DND-41 (cell line): ENCODE results near the gene COMMD9.

ENCODE experiments used
- CTCF ChIP-seq: IDR thresholded peaks from 2 replicates; pipeline ENCODE4 v1.5.1; 2012; ENCODE audit warnings: borderline replicate concordance, low read length, moderate library complexity, mild to moderate bottlenecking; ENCODE audit not compliant: poor library complexity, severe bottlenecking; ENCODE audit errors: extremely low read depth
- EZH2 ChIP-seq: IDR thresholded peaks from 3 replicates; pipeline ENCODE4 v1.6.1; 2012; ENCODE audit warnings: borderline replicate concordance, low read depth, mild to moderate bottlenecking, moderate library complexity, low read length, inconsistent platforms; ENCODE audit not compliant: severe bottlenecking

GRCh38 chr11:36333468-36333867, 44.2 kb upstream of the COMMD9 start:
- TF ChIP-seq EZH2 (no peak), CTCF (no peak)
